CD4-positive, alpha-beta T cell treated with Interleukin-6 for 4 hours (primary cell): ENCODE data around the gene CLK2.
"Not testable (repeated sequence)": the region's sequence is repeated elsewhere in the genome, so short reads cannot be mapped to it uniquely, and the experiment has no call there.

Experiments
- DNase-seq: peaks from one replicate; pipeline ENCODE4 v3.0.0-alpha.2; 2020; ENCODE audit warnings: mixed read lengths

The CLK2 gene

DNA sequence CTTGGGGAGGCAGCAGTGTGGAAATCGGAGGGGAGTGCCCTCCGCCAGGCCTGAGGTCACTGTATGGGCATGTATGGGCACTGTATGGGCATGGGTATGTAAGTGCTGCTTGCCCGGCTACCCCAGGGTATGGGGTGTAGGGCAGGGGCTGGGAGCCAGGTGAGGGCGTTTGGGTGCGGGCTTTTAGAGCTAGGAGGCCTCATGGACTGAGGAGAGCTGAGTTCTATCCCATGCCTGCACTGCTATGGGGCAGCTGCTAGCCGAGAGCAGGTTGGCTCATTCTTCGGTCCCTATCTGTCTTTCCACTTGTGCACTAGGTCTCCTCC lies 22.6 kb upstream of the CLK2 start:
- no peak for DNase-seq

DNA sequence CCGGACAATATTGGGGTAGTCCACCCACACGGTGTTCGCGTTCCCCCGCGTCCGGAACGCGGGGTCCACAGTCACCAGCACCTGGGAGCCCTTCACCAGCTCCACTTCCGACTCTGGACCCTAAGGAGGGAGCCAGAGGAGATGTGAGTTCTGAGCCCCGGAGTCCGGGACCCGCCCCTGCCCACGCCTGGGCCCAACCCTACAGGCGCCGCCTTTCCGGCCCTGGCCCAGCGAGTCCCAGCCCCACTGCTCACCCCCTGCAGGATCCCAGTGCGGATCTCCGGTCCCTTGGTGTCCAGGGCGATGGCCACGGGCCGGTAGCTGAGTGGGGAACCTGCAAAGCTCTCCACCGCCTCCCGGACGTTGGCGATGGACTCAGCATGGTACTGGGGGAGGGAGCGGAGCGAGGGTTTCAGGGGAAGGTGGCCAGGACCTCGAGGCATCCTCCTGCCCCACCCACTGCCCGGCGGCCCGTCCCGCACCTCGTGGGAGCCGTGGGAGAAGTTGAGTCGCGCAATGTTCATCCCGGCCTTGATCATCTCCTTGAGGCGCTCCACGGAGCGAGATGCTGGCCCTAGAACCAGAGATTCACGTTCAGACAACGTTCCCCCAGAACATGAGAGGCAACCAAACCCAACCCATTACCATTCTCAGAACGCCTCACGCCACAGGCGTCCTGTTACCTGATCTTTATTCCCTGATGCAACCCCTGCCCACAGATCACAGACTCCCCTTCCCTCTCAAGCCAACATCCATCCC lies 22.1 kb upstream of the CLK2 start:
- no peak for DNase-seq

DNA sequence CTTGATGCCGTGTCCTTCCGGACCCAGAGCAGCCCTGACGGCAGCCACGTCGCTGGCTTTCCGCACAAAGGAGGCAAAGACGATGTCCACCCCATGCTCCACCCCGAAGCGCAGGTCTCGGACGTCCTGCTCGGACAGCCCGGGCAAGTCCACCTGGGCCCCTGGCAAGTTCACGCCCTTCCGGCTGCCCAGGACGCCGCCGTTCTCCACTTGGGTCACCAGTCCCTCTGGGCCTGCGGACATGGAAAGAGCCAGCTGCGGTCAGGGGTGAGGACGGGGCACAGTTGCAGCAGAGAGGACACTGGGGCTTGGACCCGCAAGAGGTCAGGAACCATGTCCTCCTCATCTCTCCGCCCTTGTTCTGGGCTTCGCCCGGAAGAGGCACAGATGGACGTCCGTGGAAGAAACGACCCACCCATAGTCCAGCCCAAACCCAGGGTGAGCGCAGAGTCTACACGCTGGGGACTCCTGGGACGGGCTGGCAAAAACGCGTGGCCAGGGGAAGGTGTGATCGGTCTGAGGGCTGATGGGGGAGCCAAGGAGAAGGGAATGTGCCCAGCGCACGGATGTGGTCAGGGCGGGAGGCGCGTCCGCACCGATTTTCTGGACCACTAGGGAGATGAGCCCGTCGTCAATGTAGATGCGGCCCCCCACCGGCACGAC lies 21.3 kb upstream of the CLK2 start:
- DNase-seq = no peak

DNA sequence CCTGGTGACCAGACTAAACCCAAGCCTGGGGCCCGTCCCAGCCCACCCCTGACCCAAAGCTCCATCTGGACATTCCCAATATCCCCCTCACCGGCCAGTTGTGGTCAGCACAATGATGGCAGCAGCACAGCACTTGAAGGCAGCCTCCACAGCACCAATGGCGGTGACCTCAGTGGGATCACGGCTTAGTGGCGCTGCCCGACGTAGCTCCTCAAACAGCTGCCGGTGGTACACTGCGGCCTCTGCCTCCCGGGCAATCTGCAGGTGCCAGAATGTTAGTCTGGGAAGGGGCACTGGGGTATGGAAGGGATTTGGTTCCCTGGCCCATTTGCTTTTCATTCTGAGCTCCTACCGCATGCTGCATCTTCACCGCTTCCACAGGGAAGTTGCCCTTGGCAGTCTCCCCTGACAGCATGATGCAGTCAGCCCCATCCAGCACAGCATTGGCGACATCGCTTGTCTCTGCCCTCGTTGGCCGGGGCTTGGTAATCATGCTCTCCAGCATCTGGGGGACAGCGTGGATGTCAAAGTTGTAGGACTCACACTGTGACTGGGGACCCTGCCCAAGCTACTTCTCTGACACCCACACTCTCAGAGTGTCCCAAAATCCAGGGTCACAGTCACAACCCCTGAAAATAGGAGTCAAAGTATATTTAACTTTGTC lies 19.9 kb upstream of the CLK2 start:
- DNase-seq = no peak

DNA sequence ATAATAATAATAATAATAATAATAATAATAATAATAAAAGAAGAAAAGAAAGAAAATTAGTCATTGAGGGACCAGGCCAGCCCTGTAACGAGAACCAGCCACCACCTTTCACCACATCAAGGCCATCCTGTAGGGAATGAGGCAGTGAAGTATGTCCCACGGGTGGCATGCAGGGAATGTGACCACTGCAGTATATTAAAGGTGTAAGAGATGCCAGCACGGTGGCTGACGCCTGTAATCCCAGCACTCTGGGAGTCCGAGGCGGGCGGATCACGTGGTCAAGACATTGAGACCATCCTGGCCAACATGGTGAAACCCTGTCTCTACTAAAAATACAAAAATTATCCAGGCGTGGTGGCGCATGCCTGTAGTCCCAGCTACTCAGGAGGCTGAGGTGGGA lies 17.7 kb upstream of the CLK2 start:
- DNase-seq = not testable (repeated sequence)

DNA sequence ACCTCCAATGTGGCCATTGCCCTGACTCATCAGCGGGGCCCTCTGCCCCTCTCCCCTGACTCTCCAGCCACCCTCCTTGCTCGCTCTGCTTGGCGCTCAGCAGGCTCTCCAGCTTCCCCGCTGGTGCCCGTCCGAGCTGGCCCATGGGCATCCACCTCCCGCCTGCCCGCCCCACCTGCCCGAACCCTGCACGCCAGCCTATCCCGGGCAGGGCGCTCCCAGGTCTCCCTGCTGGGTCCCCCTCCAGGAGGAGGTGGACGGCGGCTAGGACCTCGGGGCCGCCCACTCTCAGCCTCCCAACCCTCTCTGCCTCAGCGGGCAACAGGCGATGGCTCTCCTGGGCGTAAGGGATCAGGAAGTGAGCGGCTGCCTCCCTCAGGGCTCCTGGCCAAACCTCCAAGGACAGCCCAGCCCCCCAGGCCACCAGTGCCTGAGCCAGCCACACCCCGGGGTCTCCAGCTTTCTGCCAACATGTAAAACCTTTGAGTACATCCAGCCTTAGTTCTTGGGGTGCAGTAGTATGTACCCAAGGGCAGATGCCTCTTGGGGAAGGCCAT lies 14.8 kb upstream of the CLK2 start:
- no peak for DNase-seq

DNA sequence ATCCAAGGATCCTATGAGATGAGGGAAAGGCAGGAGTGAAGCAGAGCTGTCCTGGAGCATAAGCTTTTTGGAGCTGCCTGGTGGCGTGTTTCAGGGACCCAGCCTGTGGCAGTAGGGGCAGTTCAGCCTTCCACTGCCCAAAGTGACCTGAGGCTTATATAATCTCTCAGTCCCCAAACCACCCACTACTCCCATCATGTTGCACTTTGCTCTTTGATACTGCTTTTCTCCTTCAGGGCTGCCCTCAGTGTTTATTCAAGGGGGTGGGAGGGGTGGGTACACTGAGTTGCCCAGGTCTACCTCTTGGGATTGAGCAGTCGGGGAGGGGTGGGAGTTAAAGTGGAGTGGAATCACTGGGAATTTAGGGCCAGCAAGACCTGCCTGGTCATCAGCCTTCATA lies 13.2 kb upstream of the CLK2 start:
- DNase-seq = no peak

DNA sequence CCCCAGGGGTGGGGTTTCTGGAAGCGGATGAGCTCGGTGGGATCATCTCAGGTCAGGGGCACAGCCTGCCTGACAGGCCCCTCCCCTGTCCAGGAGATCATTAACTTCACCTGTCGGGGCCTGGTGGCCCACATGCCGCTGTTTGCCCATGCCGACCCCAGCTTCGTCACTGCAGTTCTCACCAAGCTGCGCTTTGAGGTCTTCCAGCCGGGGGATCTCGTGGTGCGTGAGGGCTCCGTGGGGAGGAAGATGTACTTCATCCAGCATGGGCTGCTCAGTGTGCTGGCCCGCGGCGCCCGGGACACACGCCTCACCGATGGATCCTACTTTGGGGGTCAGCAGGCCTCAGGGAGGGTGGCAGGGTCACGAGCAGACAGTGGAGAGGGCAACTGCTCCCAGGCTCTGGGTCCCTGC lies 12.3 kb upstream of the CLK2 start:
- DNase-seq = no peak

DNA sequence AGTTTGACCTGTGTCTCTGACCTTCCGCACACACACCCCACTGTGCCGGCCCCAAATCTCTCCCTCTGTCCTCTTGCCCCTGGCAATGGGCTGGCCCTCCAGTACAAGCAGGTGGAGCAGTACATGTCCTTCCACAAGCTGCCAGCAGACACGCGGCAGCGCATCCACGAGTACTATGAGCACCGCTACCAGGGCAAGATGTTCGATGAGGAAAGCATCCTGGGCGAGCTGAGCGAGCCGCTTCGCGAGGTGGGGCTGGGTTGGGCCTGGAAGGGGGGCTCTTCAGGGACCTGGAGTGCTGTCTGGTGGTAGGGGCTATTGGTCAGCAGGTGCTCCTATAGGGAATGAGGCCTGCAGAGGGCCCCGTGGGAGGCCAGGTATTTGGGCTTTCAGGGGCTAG lies 11.8 kb upstream of the CLK2 start:
- DNase-seq = no peak

DNA sequence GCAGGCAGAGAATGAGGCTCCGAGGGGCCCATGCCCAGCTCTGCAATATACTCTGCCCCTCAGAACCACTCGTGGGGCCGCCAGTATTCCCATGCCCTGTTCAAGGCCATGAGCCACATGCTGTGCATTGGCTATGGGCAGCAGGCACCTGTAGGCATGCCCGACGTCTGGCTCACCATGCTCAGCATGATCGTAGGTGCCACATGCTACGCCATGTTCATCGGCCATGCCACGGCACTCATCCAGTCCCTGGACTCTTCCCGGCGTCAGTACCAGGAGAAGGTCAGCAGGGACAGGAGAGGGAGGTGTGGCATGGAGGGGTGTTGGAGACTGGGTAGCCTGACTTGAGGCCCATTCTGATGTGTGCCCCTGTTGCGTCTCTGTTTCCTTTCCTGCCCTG lies 11.2 kb upstream of the CLK2 start:
- DNase-seq = no peak

DNA sequence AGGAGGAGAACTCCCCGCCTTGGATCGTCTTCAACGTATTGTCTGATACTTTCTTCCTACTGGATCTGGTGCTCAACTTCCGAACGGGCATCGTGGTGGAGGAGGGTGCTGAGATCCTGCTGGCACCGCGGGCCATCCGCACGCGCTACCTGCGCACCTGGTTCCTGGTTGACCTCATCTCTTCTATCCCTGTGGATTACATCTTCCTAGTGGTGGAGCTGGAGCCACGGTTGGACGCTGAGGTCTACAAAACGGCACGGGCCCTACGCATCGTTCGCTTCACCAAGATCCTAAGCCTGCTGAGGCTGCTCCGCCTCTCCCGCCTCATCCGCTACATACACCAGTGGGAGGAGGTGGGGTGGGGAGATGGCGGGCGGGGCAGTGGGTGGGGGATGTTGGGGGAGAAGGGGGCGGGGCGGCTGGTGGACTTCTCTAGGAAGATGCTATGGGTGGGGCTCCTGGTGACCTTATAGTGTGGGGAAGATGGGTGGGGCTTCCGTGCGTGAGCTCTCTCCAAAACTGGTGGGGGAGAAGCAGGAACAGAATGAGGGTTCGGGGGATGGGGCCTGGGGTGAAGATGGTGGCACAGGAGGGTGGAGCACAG lies 9.3 kb upstream of the CLK2 start:
- no peak for DNase-seq

DNA sequence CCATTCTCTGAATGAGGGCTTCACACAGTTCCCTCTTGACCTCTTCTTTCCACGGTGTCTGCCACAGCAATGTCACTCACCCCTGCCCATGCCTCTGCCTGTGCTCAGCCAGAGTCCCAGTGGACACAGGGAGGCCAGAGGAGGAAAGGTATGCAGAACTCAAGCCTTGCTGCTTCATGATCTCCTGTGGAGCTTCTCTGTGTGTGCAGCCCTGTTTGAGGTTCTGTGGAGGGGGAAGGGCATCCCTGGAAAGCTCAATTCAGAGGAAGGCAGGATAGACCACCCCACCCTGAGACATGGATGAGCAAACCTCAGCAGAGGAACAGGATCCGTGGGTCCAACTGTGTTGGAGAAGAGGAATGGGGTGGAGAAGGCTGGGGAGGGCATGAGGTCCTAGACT lies 6.0 kb upstream of the CLK2 start:
- DNase-seq = no peak

DNA sequence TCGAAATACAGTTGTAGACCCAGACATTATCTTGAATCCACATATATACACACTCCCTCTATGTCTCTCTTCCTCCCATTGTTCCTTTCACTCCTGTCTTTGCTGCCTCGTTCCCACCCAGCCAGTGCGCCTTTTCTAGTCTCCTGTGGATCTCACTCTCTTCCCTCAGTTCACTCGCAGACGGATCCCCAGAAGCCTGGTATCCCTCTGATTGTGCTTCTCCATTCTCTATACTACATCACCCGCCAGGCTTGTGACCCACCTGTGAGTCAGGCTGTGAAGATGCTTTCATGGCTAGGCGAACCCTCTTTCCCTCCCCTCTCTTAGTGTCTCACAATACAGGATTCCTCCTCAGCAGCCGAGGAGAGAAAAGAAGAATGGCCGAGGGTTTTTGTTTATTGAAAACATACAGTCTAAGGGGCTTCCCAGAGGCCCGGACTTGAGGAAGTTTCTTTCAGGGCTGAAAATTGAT lies 5.4 kb upstream of the CLK2 start:
- no peak for DNase-seq

DNA sequence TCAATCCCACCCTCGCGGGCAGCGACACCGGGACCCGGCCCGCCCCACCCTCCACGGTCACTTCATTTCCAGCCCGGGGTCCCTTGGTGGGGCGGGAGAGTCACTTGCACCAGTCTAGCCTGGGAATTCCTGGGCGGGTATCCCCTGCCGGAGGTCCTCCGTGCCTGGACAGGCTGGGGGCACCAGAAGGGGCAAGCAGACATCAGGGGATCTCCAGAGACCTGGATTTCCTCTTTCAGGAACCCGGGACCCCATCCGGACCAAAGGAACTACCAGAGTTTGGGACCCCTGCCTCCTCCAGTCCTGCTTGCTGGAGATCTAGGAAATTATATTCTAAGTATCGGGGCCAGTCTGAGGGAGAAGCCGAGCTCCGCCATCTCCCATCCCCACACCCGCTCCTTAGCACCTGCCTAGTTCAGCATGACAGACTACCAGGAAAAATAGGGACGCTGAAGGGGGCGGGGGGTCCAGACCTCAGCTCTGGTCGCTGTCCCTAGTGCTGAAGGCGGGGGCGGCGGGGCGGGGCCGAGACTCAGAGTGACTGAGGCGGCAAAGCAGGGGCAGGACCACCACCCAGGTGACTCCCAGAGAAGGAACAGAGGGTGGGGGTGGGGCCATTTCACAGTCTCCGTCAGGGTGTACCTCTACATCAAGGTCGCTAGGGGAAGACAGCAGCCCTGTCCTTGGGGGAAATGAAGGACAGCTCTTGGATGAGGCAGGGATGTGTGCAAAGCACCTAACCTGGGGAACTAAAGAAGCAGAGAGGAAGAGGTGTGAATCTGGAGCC lies 4.8 kb upstream of the CLK2 start:
- DNase-seq = peak; percentile 72

DNA sequence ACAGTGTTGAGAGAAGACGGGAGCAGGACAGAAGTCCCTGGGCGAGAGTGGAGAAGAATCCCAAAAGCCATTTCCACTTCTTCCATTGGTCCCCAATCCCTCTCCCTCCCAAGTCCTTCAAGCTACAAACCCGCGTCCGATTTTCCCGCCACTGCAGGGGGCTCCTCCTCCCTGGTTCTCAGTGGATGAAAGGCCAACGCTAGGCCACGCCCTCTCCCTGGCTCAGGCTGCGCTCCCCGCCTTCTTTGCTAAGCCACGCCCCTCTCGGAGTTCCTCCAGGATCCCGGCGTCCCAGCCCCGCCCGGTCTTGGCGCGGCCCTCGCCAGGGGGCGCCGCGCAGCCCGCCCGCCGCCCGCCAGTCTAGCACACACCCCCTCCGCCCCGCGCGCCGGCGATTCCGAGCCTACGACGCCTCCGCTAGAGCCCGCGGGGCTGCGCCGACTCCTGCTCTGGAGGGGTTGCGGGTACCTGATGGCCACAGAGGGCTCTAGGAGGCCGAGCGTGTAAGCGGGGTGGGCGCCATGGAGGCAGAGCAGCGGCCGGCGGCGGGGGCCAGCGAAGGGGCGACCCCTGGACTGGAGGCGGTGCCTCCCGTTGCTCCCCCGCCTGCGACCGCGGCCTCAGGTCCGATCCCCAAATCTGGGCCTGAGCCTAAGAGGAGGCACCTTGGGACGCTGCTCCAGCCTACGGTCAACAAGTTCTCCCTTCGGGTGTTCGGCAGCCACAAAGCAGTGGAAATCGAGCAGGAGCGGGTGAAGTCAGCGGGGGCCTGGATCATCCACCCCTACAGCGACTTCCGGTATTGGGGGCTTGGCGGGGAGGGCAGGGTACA lies 4.0 kb upstream of the CLK2 start, which contains the start of gene HCN3:
TSS of gene HCN3 (plus strand) at position 394 of the 832 bp plus-strand sequence. CDS start at position 522, 128 bp downstream.
- DNase-seq = peak; percentile 99

DNA sequence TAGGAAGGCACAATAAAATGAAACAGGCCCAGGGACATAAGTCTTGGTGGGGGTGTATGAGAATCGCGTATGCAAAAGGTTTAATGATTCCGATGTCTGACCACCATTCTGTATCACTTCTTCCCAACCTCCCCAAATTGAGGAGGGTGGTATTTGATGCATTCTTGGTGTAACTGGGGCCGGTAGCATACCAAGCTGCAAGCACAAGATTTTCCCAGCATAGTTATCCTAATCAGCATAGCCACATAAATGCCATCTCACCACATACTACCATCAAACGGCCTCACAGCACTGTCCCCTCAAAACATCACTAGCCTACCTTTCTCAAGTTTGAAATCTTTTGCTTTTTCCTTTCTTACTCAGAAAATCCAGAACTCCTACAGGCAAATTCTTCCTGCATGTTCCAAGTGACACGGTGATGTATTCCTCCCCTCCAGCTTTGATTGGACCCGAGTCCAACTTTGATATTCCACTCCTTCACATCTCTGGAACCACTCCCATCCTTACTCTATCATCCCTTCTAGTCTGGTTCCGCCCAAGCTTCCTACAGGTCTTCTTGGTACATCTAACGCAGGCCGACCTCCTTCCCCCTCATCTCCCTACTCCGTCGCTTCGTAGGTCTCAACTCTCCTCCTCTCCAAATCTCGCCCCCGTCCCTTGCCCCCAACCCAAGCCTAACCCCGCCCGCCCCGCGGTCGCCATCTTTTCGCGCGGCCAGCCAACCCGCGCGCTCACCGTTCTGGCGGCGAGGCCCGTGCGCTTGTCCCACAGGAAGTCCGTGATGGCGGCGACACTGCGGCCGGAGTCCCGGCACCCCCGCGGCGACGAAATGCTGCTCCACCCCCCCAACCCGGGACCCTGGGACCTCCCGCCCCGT lies 600 bp downstream of the CLK2 start:
- no peak for DNase-seq

DNA sequence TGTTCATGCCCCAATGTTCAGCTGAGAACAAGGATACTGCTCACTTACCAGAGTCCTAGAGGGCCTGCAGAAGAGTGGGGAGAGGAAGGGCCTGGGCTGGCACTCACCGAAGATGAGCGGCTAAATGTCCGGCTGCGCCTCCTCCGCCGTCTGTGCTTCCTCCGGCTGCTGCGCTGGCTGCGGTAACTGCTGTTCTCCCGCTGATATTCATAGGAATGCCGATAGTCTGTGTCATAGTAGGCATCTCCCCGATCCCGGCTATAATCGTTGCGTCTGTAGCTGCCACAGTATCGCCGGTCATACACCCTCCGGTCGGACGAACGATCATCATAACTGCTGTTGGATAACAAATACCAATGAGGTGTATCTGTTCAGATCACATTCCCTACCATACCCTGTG lies 3.9 kb downstream of the CLK2 start:
- DNase-seq = no peak

DNA sequence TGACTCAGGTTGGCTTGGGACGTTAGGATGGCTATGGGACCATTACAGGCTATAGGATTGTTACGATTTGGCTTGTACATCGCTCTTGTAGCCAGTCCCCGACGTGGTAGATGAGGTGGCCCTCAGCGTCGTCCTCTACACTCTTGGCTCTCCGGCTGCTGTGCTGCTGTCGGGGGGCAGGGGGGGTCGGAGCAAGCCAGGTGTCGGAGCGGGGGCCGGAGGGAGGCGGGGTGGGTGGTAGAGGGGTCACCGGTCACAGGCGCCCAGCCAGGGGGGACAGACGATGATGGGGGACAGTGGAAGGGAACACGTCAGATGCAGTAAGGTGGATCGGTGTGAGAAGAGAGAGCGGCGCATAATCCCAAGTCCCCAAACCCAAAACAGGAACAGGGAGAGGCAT lies 4.7 kb downstream of the CLK2 start:
- DNase-seq = no peak

DNA sequence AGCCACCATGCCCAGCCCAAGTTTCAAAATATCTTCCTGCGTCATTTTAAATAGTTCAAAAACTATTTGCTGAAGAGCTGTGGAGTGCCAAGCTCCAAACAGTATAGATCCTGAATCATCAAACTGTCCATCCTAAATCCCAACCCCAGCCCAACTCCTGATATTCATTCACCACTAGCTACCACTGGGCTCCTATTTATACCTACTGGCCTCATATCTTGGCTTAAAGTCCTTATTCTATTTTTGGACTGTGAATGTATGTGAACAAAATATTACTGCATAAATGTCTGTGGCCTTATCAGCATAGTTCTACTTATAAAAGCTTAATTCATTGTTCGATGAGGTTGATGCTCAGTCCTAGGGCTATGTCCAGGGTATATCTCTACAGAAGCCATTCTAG lies 5.9 kb downstream of the CLK2 start:
- no peak for DNase-seq

DNA sequence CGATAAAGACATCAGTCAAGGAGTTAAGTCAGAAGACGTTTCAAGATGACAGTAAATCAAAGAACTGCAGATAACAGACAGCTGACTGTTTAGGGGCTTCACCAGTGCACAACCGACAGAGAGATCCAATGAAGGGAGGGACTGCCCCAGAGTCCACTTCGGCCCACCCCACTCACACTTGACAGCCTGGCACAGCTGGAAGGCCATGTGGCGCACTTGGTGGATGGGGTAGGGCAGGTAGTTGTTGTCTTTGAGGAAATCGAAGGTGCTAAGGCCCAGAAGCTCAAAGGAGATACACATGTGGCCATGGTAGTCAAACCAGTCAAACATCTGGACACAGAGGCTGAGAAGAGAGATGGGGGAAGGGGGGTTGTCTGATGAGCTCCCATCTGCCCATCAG lies 6.8 kb downstream of the CLK2 start:
- DNase-seq = no peak

DNA sequence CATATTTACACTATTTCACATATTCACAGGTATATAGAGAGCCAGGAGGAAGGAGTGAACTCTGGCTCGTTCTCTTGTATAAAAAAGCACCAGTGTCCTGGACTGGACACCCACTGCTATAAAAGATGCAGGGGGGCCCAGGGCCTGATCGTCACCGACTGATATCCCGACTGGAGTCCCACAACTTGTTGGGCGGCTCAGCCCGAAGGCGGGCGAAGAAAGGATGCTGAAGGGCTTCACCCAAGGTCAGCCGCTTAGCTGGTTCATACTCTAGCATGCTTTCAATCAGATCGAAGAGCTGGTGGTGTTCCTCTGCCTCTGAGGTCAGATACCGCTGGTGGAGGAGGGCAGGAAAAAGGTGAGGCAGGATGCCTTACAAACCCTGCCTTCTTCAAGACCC lies 10.2 kb downstream of the CLK2 start:
- DNase-seq = no peak
